Loucy (cell line): ENCODE measurements around the gene TMED10.

ENCODE experiments used
- H2AFZ ChIP-seq: fragments of 200-600 bp; sonication (generic); 2 replicates; pipeline ENCODE4 v1.6.0; 2016; ENCODE audit warnings: antibody characterized with exemption, mild to moderate bottlenecking, low read length, moderate library complexity
- H3F3A ChIP-seq: fragments of 200-600 bp; 2 replicates; pipeline ENCODE4 v1.6.0; 2016; ENCODE audit warnings: antibody characterized with exemption, low read depth, mild to moderate bottlenecking
- H3K27me3 ChIP-seq: fragments of 200-600 bp; sonication (generic); 2 replicates; pipeline ENCODE4 v1.6.1; 2014; ENCODE audit warnings: low read length, mild to moderate bottlenecking; ENCODE audit not compliant: insufficient read depth, poor library complexity, severe bottlenecking
- H3K36me3 ChIP-seq: fragments of 200-600 bp; sonication (generic); 2 replicates; pipeline ENCODE4 v1.6.1; 2016; ENCODE audit warnings: low read length; ENCODE audit not compliant: insufficient read depth
- H3K4me1 ChIP-seq: fragments of 200-600 bp; sonication (generic); 2 replicates; pipeline ENCODE4 v1.5.1; 2014; ENCODE audit warnings: low read length, mild to moderate bottlenecking; ENCODE audit not compliant: insufficient read depth, poor library complexity, severe bottlenecking
- H3K4me2 ChIP-seq: fragments of 200-600 bp; sonication (generic); 2 replicates; pipeline ENCODE4 v1.6.0; 2014; ENCODE audit warnings: antibody characterized with exemption, low read length, low read depth, mild to moderate bottlenecking; ENCODE audit not compliant: poor library complexity, severe bottlenecking
- H3K4me3 ChIP-seq: fragments of 200-600 bp; sonication (generic); 2 replicates; pipeline ENCODE4 v1.5.1; 2014; ENCODE audit warnings: low read length, mild to moderate bottlenecking, mixed read lengths; ENCODE audit not compliant: poor library complexity, severe bottlenecking
- H3K79me2 ChIP-seq: fragments of 200-600 bp; sonication (generic); 2 replicates; pipeline ENCODE4 v1.6.1; 2014; ENCODE audit warnings: low read length; ENCODE audit not compliant: insufficient read depth
- H3K9ac ChIP-seq: fragments of 200-600 bp; sonication (generic); 2 replicates; pipeline ENCODE4 v1.6.0; 2014; ENCODE audit warnings: mild to moderate bottlenecking, low read depth, low read length, moderate library complexity; ENCODE audit not compliant: poor library complexity, severe bottlenecking
- H3K9me2 ChIP-seq: fragments of 200-600 bp; sonication (generic); replicated peaks from 2 replicates; pipeline ENCODE4 v1.6.1; 2016; ENCODE audit warnings: low read depth, low read length, mixed read lengths
- H3K9me3 ChIP-seq: fragments of 200-600 bp; sonication (generic); 2 replicates; pipeline ENCODE4 v1.6.1; 2014; ENCODE audit warnings: mild to moderate bottlenecking, antibody characterized with exemption, low read length, low read depth; ENCODE audit not compliant: insufficient read depth
- H4K20me1 ChIP-seq: fragments of 200-600 bp; sonication (generic); 2 replicates; pipeline ENCODE4 v1.6.0; 2014; ENCODE audit warnings: antibody characterized with exemption, low read length, mild to moderate bottlenecking; ENCODE audit not compliant: insufficient read depth, poor library complexity, severe bottlenecking
- EZH2phosphoT487 ChIP-seq: fragments of 200-600 bp; IDR thresholded peaks from 2 replicates; pipeline ENCODE4 v1.6.1; 2018; ENCODE audit warnings: antibody characterized with exemption, mild to moderate bottlenecking, moderate library complexity, borderline replicate concordance
- TF ChIP-seq, protein P1 (sequence below): fragments of 200-600 bp; sonication (generic); conservative IDR thresholded peaks from 2 replicates; pipeline ENCODE4 v1.5.1; 2014; ENCODE audit warnings: mild to moderate bottlenecking, antibody characterized with exemption, low read length

Gene TMED10

DNA sequence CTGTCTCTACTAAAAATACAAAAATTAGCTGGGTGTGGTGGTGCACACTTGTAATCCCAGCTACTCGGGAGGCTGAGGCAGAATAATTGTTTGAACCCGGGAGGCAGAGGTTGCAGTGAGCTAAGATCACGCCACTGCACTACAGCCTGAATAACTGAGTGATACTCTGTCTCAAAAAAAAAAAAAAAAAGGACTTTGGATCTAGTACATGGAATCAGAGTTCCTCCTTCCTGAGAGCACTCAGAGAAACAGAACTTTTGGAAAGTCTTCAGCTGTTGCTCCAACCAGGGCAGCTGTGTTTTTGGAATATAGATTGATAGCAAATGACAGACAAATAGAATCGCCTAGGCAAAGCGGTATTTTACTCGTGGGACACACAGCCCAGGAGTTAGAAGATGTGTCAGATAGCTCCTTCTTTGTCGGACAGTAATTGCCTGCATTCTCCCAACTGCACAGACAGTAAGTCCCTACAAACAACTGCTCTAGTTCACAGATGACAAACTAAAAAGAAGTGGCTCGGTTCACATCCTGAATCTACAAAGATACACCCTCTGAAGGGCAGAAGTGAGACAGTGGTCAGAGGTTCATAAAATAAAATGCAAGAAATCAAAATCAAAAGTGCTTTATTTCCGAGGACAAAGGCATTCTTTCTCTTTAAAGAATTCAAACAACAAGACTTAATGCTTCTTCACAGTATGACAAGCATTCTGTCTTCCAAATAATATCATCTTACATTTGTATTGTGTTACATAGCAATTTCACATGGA is 32.5 kb downstream of the TMED10 start:
- Histone ChIP-seq H3K9me3 (no peaks in the 10 kb centered on the region), H3K79me2 (peaks cover 49% of the 10 kb centered on the region), H4K20me1 (peaks cover 29% of the 10 kb centered on the region), H3K4me2 (no peak overlapping the region), H3K36me3 (peaks cover 43% of the 10 kb centered on the region; the same call in 1 of the 2 replicates), H3K27me3 (no peaks in the 10 kb centered on the region), H3K9me2 (no peaks in the 10 kb centered on the region), H3K9ac (no peak overlapping the region), H3K4me1 (peaks cover 42% of the 10 kb centered on the region), H2AFZ (no peak overlapping the region), H3K4me3 (no peak overlapping the region), H3F3A (0 out of 2 replicates have a peak, but pooled peaks cover 2% of the 10 kb centered on the region)
- TF ChIP-seq EZH2phosphoT487 = no peak
- TF ChIP-seq, protein P1, sequence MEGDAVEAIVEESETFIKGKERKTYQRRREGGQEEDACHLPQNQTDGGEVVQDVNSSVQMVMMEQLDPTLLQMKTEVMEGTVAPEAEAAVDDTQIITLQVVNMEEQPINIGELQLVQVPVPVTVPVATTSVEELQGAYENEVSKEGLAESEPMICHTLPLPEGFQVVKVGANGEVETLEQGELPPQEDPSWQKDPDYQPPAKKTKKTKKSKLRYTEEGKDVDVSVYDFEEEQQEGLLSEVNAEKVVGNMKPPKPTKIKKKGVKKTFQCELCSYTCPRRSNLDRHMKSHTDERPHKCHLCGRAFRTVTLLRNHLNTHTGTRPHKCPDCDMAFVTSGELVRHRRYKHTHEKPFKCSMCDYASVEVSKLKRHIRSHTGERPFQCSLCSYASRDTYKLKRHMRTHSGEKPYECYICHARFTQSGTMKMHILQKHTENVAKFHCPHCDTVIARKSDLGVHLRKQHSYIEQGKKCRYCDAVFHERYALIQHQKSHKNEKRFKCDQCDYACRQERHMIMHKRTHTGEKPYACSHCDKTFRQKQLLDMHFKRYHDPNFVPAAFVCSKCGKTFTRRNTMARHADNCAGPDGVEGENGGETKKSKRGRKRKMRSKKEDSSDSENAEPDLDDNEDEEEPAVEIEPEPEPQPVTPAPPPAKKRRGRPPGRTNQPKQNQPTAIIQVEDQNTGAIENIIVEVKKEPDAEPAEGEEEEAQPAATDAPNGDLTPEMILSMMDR = no peak

DNA sequence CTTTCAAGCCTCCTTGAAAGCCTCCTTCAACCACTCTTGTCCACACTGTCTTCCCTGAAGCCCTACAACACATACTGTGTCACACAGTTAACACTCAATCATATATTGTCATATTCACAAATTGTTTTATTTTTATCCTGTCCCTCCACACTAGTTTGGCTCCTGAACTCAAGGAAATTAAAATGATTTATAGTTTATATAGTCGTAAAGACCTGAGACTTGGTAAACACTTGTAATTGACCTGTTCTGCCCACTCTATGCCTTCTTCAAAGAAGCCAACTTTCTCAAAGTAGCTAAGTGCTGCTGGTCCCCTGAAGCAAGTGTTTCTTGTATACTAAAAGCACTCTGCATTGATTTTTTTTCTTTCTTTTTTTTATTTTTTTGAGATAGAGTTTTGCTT is 33.9 kb downstream of the TMED10 start:
- Histone ChIP-seq H3K79me2 (peaks cover 54% of the 10 kb centered on the region), H3K4me1 (peaks cover 46% of the 10 kb centered on the region), H2AFZ (no peak overlapping the region), H3K9me3 (no peaks in the 10 kb centered on the region), H3K27me3 (no peaks in the 10 kb centered on the region), H3F3A (0 out of 2 replicates have a peak, but pooled peaks cover 2% of the 10 kb centered on the region), H3K9ac (no peak overlapping the region), H3K4me3 (no peak overlapping the region), H3K9me2 (no peaks in the 10 kb centered on the region), H4K20me1 (peaks cover 28% of the 10 kb centered on the region), H3K4me2 (no peak overlapping the region), H3K36me3 (peaks cover 42% of the 10 kb centered on the region; the same call in 1 of the 2 replicates)
- TF ChIP-seq, protein P1 = no peak
- no peak for TF ChIP-seq EZH2phosphoT487

DNA sequence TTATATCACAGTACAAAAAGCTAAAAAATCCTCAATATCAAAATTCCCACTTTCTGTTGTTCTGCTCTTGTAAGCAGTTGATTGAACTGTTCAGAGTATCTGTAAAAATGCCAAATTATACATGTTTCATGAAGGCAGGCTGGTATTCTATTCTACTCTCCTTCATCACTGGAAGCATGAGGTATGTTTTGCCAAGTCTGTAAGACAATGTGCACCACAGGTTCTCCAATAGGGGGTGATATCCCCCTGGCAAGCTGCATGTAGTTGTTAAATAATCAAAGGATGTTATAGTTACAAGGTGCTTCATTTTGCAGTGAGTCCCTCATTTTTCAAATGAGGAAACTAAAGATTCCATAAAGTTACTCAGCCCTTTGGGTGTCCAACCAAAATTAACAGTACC is 34.4 kb downstream of the TMED10 start:
- peaks cover 54% of the 10 kb centered on the region for H3K79me2 ChIP-seq
- H3K36me3 ChIP-seq = peaks cover 38% of the 10 kb centered on the region; the same call in 1 of the 2 replicates
- no peaks in the 10 kb centered on the region for H3K9me3 ChIP-seq

More for the DNA sequence above, 34.4 kb downstream of the TMED10 start:
- H2AFZ ChIP-seq = no peak overlapping the region
- no peaks in the 10 kb centered on the region for H3K27me3 ChIP-seq
- H4K20me1 ChIP-seq = peaks cover 27% of the 10 kb centered on the region
- H3K9ac ChIP-seq = no peak overlapping the region
- peaks cover 42% of the 10 kb centered on the region for H3K4me1 ChIP-seq
- no peaks in the 10 kb centered on the region for H3K9me2 ChIP-seq
- H3K4me3 ChIP-seq = no peak overlapping the region
- no peak overlapping the region for H3K4me2 ChIP-seq
- 0 out of 2 replicates have a peak, but pooled peaks cover 2% of the 10 kb centered on the region for H3F3A ChIP-seq
- TF ChIP-seq, protein P1 = peak; percentile 93
- no peak for TF ChIP-seq EZH2phosphoT487
